Measurements from ENCODE around the gene RNF5.

DNA sequence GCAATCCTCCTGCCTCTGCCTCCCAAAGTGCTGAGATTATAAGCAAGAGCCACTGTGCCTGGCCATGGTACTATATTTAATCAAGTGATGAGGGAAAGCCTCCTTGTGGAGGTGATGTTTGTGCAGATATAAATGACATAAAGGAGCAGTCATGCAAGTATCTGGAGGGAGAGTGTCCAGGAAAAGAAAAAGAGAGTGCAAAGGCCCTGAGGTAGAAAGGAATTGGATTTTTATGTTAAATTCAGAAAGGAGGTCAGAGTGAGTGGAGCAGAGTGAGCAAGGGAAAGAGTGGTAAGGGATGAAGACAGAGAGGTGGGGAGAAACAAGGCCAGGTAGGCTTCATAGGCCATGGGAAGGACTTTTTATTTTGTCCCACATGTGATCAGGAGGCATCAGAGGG lies 40.8 kb upstream of the RNF5 start:
- TF ChIP-seq CTCF (IDR thresholded peaks at IDR 0.05; ENCODE audit: low read depth, low read length, poor library complexity, severe bottlenecking) (no peak), EZH2phosphoT487 (IDR thresholded peaks at IDR 0.05; ENCODE audit: borderline replicate concordance, low read length) (no peak)
